OCI-LY3 (cell line): ENCODE data around the gene DAGLB.

Experiments
- CTCF ChIP-seq: fragments of 200-600, 300-600 bp; sonication (generic); IDR thresholded peaks from 2 replicates; pipeline ENCODE4 v1.5.1; 2014; ENCODE audit warnings: antibody characterized with exemption, low read length, low read depth
- EZH2phosphoT487 ChIP-seq: fragments of 200-600 bp; shearing (Covaris generic); IDR thresholded peaks from 2 replicates; pipeline ENCODE4 v1.6.1; 2018; ENCODE audit warnings: antibody characterized with exemption, mixed run types, low read depth

- TF ChIP-seq CTCF (no peak), EZH2phosphoT487 (no peak)
These were observed 59.9 kb downstream of the DAGLB start for GRCh38 chr7:6387734-6388294.
